Kidney tubule cell (primary cell): ENCODE results near the gene NUP88.

ENCODE experiments used
- DNase-seq: peaks from one replicate; pipeline ENCODE4 v3.0.0-alpha.2; 2018; ENCODE audit warnings: low spot score

Gene NUP88

GRCh38 chr17:5355421-5356129 lies 63.9 kb downstream of the NUP88 start:
- no peak for DNase-seq

DNA sequence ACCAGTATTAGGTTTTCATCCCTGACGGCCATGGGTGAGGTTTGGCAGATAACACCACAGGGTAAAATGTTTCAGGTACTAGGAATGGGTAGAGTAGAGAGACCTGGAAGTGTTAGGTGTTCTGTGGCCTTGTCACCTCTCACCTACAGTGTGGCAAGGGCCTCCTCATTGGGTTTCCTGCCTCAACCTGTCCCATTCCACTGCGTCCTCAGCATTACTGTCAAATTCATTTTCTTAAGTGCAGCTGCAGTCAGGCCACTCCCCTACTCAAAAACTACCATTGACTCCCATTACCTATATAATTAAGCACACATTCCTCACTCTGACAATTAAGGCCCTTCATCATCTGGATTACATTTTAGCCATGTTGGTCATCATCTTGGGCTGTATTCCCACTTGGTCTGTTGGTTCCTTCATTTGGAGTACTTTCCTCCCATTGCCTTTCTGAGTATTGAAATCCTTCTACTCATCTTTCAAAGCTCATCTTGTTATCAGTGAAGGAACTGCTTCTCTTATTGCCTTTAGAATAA lies 64.5 kb downstream of the NUP88 start:
- DNase-seq: no peak

- no peak for DNase-seq
Measured at GRCh38 chr17:5354310-5354709, 65.2 kb downstream of the NUP88 start.

- no peak for DNase-seq
Measured at GRCh38 chr17:5352681-5353289, 66.7 kb downstream of the NUP88 start.

- no peak for DNase-seq
Measured at GRCh38 chr17:5344914-5345313, 74.5 kb downstream of the NUP88 start.
